D721Med (cell line): ENCODE results near the gene ERICH2.

Experiments
- DNase-seq: peaks from one replicate; pipeline ENCODE4 v3.0.0; 2011; ENCODE audit warnings: low spot score; ENCODE audit not compliant: insufficient read length
- FAIRE-seq: peaks from 2 replicates; lab custom pipeline; 2011; peaks lifted over from hg19 to GRCh38; lab: Jason Lieb, UNC
- CTCF ChIP-seq: IDR thresholded peaks from 2 replicates; pipeline ENCODE4 v1.5.1; 2012; ENCODE audit warnings: mild to moderate bottlenecking, control low read depth; ENCODE audit not compliant: insufficient read depth; ENCODE audit errors: missing control alignments

The ERICH2 gene

GRCh38 chr2:170737406-170737805 lies 32.8 kb upstream of the ERICH2 start:
- no peak for TF ChIP-seq CTCF
- DNase-seq (no peak), FAIRE-seq (no peak)

- no peak for DNase-seq
- no peak for FAIRE-seq
- no peak for TF ChIP-seq CTCF
These were observed 32.4 kb upstream of the ERICH2 start for GRCh38 chr2:170737821-170738220.

GRCh38 chr2:170739048-170739447 lies 31.1 kb upstream of the ERICH2 start:
- DNase-seq, result no peak
- no peak for FAIRE-seq
- TF ChIP-seq CTCF, result no peak

GRCh38 chr2:170739507-170740046 lies 30.6 kb upstream of the ERICH2 start:
- FAIRE-seq, result no peak
- no peak for TF ChIP-seq CTCF
- no peak for DNase-seq

GRCh38 chr2:170740660-170741059 lies 29.5 kb upstream of the ERICH2 start:
- TF ChIP-seq CTCF, result no peak

GRCh38 chr2:170742000-170742399 lies 28.2 kb upstream of the ERICH2 start:
- DNase-seq (no peak), FAIRE-seq (no peak)
- TF ChIP-seq CTCF, result no peak

More at GRCh38 chr2:170740660-170741059, 29.5 kb upstream of the ERICH2 start:
- FAIRE-seq (no peak), DNase-seq (no peak)

- TF ChIP-seq CTCF, result no peak
- FAIRE-seq (no peak), DNase-seq (no peak)
These were observed 27.2 kb upstream of the ERICH2 start for GRCh38 chr2:170742896-170743529.
